NCI-H2196 (cell line): ENCODE data around the gene PCP2.

Experiments used
- DNase-seq: peaks from one replicate; lab custom pipeline; 2025; ENCODE audit not compliant: unreplicated experiment; lab: John Stamatoyannopoulos, UW

PCP2 gene

DNA sequence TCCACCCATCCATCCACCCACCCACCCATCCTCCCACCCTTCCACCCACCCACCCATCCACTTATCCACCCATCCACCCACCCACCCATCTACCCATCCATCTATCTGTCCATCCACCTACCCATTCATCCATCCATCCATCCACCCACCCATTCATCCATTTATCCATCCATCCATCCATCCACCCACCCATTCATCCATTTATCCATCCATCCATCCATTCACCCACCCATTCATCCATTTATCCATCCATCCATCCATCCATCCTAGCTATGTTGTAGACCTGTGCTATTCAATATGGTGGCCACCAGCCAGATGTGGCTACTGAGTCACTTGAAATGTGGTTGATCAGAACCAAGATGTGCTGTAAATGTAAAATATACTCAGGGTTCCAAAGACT is 32.8 kb downstream of the PCP2 start:
- no peak for DNase-seq

DNA sequence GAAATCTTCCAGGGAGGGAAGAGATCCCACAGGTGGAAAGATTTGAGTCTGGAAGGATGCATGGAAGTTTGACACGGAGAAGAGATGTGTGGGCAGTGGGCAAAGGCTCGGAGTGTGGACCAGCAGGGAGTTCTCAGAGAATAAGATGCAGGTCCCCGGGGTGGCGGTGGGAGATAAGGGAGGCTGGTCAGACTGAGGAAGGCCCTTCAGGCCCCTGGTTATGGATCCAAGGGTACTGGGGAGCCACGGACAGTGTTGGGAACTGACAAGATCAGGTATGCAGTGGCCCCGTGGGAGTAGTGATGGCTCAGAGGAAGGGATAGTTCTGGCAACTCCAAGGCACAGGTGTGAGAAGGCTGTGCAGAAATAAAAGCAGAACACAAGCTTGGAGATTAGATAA is 35.3 kb downstream of the PCP2 start:
- no peak for DNase-seq

DNA sequence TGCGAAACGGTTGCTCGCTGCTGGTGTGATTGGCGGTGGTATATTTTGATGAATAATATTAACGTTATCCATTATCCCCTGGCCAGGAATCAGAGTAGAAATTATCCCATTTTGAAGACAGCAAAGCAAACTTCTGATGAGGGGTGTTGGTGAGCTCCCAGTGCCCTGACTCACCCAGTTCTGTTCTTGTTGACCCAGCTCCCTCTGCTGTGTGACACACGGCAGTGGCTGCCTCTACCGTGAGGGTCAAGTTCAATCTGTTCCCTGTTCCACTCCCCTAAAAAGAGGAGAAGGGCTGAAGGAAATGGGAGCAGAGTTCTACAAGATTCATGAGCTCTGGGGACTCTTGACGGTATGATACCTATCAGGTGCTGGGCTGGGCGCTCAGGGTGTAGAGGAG is 35.8 kb downstream of the PCP2 start:
- no peak for DNase-seq

DNA sequence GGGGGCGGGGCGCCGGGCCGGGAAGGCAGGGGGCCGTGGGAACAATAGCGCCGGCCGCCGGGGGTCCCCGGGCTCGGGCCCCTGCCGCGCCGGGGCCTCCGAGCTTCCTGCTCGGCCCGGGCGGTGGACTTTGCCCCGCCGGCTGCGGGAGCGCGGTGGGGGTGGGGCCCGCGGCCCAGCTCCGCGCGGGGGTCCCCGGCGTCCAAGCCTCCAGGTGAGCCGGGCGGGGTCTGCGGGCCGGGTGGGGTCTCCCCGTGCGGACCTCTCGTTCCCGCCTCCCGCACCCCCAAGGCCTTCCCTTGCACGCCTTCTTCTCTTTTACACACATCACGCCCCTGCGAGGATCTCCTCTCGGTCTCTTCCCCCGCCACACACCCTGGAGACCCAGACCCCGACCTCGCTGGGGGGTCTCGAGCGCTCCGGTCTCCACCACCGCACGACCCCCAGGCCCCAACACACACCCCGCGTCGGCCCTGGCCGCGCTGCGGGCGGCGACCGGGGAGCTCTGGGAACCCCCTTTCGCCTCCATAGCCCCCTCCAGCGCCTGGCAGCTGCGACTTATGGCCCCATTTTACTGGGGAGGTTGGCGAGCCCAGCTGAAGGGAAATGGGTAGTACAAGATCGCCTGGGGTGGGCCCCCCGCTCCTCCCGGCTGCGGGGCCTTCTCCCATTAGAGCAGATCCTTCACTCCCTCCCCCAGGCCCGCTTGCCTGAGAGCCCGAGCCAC is 37.1 kb downstream of the PCP2 start:
- no peak for DNase-seq

DNA sequence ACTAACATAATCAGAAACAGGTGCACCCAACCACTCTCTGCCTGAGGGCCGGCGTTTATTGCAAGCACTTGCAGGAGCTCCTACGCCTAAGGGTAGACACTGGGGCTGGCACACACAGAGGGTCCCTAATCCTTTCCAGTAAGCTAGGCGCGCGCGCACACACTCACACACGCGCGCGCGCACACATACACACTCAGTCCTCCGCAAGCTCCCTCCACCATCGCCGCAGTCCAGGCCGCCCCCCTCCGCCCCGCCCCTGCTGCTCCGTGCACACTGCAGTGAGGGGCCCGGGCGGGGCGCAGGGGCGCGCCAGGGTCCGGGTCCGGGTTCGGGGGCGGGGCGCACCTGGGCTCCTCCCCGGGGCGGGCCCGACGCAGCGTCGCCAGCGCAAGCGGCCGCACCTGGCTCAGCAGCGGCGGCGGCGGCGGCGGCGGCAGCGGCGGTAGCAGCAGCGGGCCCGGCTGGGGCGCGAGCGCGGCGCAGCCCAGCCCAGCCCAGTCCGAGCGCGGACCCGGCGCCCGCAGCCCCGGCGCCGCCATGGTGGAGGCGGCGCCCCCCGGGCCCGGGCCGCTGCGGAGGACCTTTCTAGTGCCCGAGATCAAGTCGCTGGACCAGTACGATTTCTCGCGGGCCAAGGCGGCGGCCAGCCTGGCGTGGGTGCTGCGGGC is 37.9 kb downstream of the PCP2 start, which contains the start of gene CAMSAP3:
CAMSAP3 (plus strand) TSS at position 398 of the 668 bp plus-strand sequence; CDS start at position 538, 140 bp downstream.
- DNase-seq: peak; percentile 77

DNA sequence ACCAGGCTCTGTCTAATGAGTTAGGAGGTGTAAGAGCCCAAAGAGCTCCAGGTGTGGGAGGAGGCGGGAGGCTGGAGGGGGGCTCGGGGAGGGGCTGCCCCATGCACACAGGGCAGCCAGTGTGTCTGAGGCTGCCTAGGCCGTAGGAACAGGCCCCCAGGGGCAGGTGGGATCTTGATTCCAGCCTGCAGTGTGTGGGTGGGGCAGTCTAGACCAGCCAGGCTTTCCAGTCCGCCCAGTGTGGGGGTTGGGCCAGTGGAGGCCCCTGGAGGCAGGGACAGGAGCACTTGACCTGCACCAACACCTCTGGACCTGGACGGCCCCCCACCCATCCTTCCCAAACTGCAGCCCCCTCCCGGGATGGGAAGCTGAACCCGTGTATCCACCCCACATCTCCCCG is 43.3 kb downstream of the PCP2 start:
- no peak for DNase-seq

DNA sequence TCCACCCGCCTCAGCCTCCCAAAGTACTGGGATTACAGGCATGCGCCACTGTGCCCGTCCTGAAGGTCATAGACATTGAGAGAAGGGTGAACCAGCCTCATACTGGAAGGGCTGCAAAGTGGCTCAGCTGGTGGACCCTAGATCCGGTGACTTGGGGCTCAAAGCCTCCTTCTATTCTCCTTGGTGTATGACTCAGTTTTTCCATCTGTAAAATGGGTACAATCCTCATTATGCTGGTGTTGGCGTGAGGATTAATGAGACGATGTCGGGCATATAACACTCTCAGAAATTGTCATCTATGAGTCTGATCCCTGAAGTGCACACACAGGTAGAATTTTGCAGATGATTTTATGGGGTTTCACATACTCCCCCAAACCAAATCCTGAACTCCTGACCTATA is 43.7 kb downstream of the PCP2 start:
- DNase-seq: no peak

DNA sequence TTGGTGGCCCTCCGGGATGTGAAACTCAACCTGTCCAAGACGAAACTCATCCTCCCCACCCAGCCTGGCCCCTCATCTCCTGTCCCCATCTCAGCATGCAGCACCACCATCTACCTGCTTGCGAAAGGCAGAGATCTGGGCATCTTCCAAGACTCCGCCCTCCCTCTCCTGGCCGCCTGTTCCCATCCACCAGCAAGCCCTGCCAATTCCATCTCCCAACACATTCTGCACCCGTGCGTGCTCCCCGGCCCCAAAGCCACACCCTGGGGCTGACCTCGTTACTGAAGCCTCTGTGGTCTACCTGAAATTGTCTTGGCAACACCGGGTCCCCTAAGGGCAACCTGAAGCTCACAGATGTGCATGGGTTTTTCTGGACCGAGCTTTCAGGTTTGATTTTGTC is 51.1 kb downstream of the PCP2 start:
- DNase-seq: no peak
